Measurements from ENCODE around the gene ZCWPW2. TPM values are rescaled to one million over a fixed set of nuclear protein-coding genes. Genes with fewer than 3 reads are reported as not detected.

Gene ZCWPW2
- total RNA-seq, 1 donor from 2014 or later: not detected

GRCh38 chr3:28399206-28399605, 50.7 kb downstream of the ZCWPW2 start:
- Mint-ChIP-seq H3K9me3 (peaks cover 24% of the 10 kb centered on the region), H3K27me3 (ENCODE audit: insufficient read depth) (no peaks in the 10 kb centered on the region), H3K27ac (no peak overlapping the region), H3K4me3 (no peak overlapping the region), H3K4me1 (ENCODE audit: low read depth) (no peaks in the 10 kb centered on the region), H3K36me3 (ENCODE audit: low read depth) (no peaks in the 10 kb centered on the region)
- DNase-seq (ENCODE audit: low spot score): no peak
- intact Hi-C loops (cut with micrococcal nuclease): no loop called here

GRCh38 chr3:28406241-28406640, 57.7 kb downstream of the ZCWPW2 start:
- H3K36me3 Mint-ChIP-seq (ENCODE audit: low read depth): no peaks in the 10 kb centered on the region
- H3K4me3 Mint-ChIP-seq: no peak overlapping the region
- no peak overlapping the region for H3K27ac Mint-ChIP-seq
- H3K4me1 Mint-ChIP-seq (ENCODE audit: low read depth): no peaks in the 10 kb centered on the region
- DNase-seq (ENCODE audit: low spot score): no peak
- intact Hi-C loops (cut with micrococcal nuclease): no loop called here
- no peaks in the 10 kb centered on the region for H3K27me3 Mint-ChIP-seq (ENCODE audit: insufficient read depth)
- peaks cover 6% of the 10 kb centered on the region for H3K9me3 Mint-ChIP-seq

- H3K9me3 Mint-ChIP-seq: peaks cover 5% of the 10 kb centered on the region
- H3K27me3 Mint-ChIP-seq (ENCODE audit: insufficient read depth): no peaks in the 10 kb centered on the region
Measured at GRCh38 chr3:28449398-28449797, 100.9 kb downstream of the ZCWPW2 start.

GRCh38 chr3:28462866-28463265, 114.3 kb downstream of the ZCWPW2 start:
- Mint-ChIP-seq H3K9me3 (peaks cover 4% of the 10 kb centered on the region), H3K27me3 (ENCODE audit: insufficient read depth) (no peaks in the 10 kb centered on the region), H3K36me3 (ENCODE audit: low read depth) (no peaks in the 10 kb centered on the region), H3K27ac (no peak overlapping the region), H3K4me1 (ENCODE audit: low read depth) (no peaks in the 10 kb centered on the region), H3K4me3 (no peak overlapping the region)
- DNase-seq (ENCODE audit: low spot score): no peak
- intact Hi-C loops (cut with micrococcal nuclease): no loop called here

More at GRCh38 chr3:28449398-28449797, 100.9 kb downstream of the ZCWPW2 start:
- DNase-seq (ENCODE audit: low spot score): no peak
- H3K4me3 Mint-ChIP-seq: no peak overlapping the region
- intact Hi-C loops (cut with micrococcal nuclease): no loop called here
- H3K36me3 Mint-ChIP-seq (ENCODE audit: low read depth): no peaks in the 10 kb centered on the region
- no peak overlapping the region for H3K27ac Mint-ChIP-seq
- H3K4me1 Mint-ChIP-seq (ENCODE audit: low read depth): no peaks in the 10 kb centered on the region

- intact Hi-C loops (cut with micrococcal nuclease): no loop called here
- DNase-seq (ENCODE audit: low spot score): no peak
- H3K9me3 Mint-ChIP-seq: peaks cover 6% of the 10 kb centered on the region
- no peak overlapping the region for H3K27ac Mint-ChIP-seq
- H3K4me1 Mint-ChIP-seq (ENCODE audit: low read depth): no peaks in the 10 kb centered on the region
- H3K4me3 Mint-ChIP-seq: no peak overlapping the region
- no peaks in the 10 kb centered on the region for H3K36me3 Mint-ChIP-seq (ENCODE audit: low read depth)
- H3K27me3 Mint-ChIP-seq (ENCODE audit: insufficient read depth): no peaks in the 10 kb centered on the region
Measured at GRCh38 chr3:28467414-28467813, 118.9 kb downstream of the ZCWPW2 start.

GRCh38 chr3:28476194-28476593, 127.7 kb downstream of the ZCWPW2 start:
- DNase-seq (ENCODE audit: low spot score): no peak
- no peak overlapping the region for H3K4me3 Mint-ChIP-seq
- H3K9me3 Mint-ChIP-seq: peaks cover 3% of the 10 kb centered on the region
- no peaks in the 10 kb centered on the region for H3K4me1 Mint-ChIP-seq (ENCODE audit: low read depth)
- peaks cover 1% of the 10 kb centered on the region for H3K27me3 Mint-ChIP-seq (ENCODE audit: insufficient read depth)
- H3K36me3 Mint-ChIP-seq (ENCODE audit: low read depth): no peaks in the 10 kb centered on the region
- no peak overlapping the region for H3K27ac Mint-ChIP-seq
- intact Hi-C loops (cut with micrococcal nuclease): no loop called here

GRCh38 chr3:28476764-28477163, 128.2 kb downstream of the ZCWPW2 start:
- Mint-ChIP-seq H3K9me3 (peaks cover 3% of the 10 kb centered on the region), H3K4me3 (no peak overlapping the region), H3K36me3 (ENCODE audit: low read depth) (no peaks in the 10 kb centered on the region), H3K4me1 (ENCODE audit: low read depth) (no peaks in the 10 kb centered on the region), H3K27ac (no peak overlapping the region), H3K27me3 (ENCODE audit: insufficient read depth) (peaks cover 1% of the 10 kb centered on the region)
- no peak for DNase-seq (ENCODE audit: low spot score)
- intact Hi-C loops (cut with micrococcal nuclease): no loop called here

- Mint-ChIP-seq H3K27me3 (ENCODE audit: insufficient read depth) (peaks cover 2% of the 10 kb centered on the region), H3K4me1 (ENCODE audit: low read depth) (no peaks in the 10 kb centered on the region), H3K4me3 (no peak overlapping the region), H3K27ac (no peak overlapping the region), H3K9me3 (peaks cover 18% of the 10 kb centered on the region), H3K36me3 (ENCODE audit: low read depth) (no peaks in the 10 kb centered on the region)
- intact Hi-C loops (cut with micrococcal nuclease): no loop called here
- no peak for DNase-seq (ENCODE audit: low spot score)
Measured at GRCh38 chr3:28485164-28485563, 136.6 kb downstream of the ZCWPW2 start.

GRCh38 chr3:28495301-28495700, 146.8 kb downstream of the ZCWPW2 start:
- no peaks in the 10 kb centered on the region for H3K27me3 Mint-ChIP-seq (ENCODE audit: insufficient read depth)
- no peaks in the 10 kb centered on the region for H3K9me3 Mint-ChIP-seq
- no peaks in the 10 kb centered on the region for H3K36me3 Mint-ChIP-seq (ENCODE audit: low read depth)
- H3K4me1 Mint-ChIP-seq (ENCODE audit: low read depth): no peaks in the 10 kb centered on the region
- no peak overlapping the region for H3K4me3 Mint-ChIP-seq
- intact Hi-C loops (cut with micrococcal nuclease): no loop called here
- no peak overlapping the region for H3K27ac Mint-ChIP-seq
- no peak for DNase-seq (ENCODE audit: low spot score)

GRCh38 chr3:28502397-28502937, 153.9 kb downstream of the ZCWPW2 start:
- intact Hi-C loops (cut with micrococcal nuclease): no loop called here
- Mint-ChIP-seq H3K4me3 (no peak overlapping the region), H3K36me3 (ENCODE audit: low read depth) (no peaks in the 10 kb centered on the region), H3K27ac (no peak overlapping the region), H3K9me3 (no peaks in the 10 kb centered on the region), H3K27me3 (ENCODE audit: insufficient read depth) (no peaks in the 10 kb centered on the region), H3K4me1 (ENCODE audit: low read depth) (no peaks in the 10 kb centered on the region)
- DNase-seq (ENCODE audit: low spot score): no peak

- Mint-ChIP-seq H3K4me3 (no peak overlapping the region), H3K9me3 (no peaks in the 10 kb centered on the region), H3K27ac (no peak overlapping the region), H3K4me1 (ENCODE audit: low read depth) (no peaks in the 10 kb centered on the region), H3K36me3 (ENCODE audit: low read depth) (no peaks in the 10 kb centered on the region), H3K27me3 (ENCODE audit: insufficient read depth) (no peaks in the 10 kb centered on the region)
- DNase-seq (ENCODE audit: low spot score): no peak
- intact Hi-C loops (cut with micrococcal nuclease): no loop called here
Measured at GRCh38 chr3:28504976-28505375, 156.5 kb downstream of the ZCWPW2 start.

GRCh38 chr3:28521663-28522062, 173.1 kb downstream of the ZCWPW2 start:
- H3K27me3 Mint-ChIP-seq (ENCODE audit: insufficient read depth): no peaks in the 10 kb centered on the region
- intact Hi-C loops (cut with micrococcal nuclease): no loop called here
- no peak overlapping the region for H3K27ac Mint-ChIP-seq
- no peak overlapping the region for H3K4me3 Mint-ChIP-seq
- H3K4me1 Mint-ChIP-seq (ENCODE audit: low read depth): no peaks in the 10 kb centered on the region
- DNase-seq (ENCODE audit: low spot score): no peak
- H3K36me3 Mint-ChIP-seq (ENCODE audit: low read depth): no peaks in the 10 kb centered on the region
- H3K9me3 Mint-ChIP-seq: no peaks in the 10 kb centered on the region

- Mint-ChIP-seq H3K27me3 (ENCODE audit: insufficient read depth) (no peaks in the 10 kb centered on the region), H3K36me3 (ENCODE audit: low read depth) (no peaks in the 10 kb centered on the region), H3K9me3 (peaks cover 12% of the 10 kb centered on the region), H3K27ac (no peak overlapping the region), H3K4me1 (ENCODE audit: low read depth) (no peaks in the 10 kb centered on the region), H3K4me3 (no peak overlapping the region)
- intact Hi-C loops (cut with micrococcal nuclease): no loop called here
- no peak for DNase-seq (ENCODE audit: low spot score)
Measured at GRCh38 chr3:28542351-28542750, 193.8 kb downstream of the ZCWPW2 start.

GRCh38 chr3:28544236-28544635, 195.7 kb downstream of the ZCWPW2 start:
- no peaks in the 10 kb centered on the region for H3K4me1 Mint-ChIP-seq (ENCODE audit: low read depth)
- peaks cover 12% of the 10 kb centered on the region for H3K9me3 Mint-ChIP-seq
- no peak overlapping the region for H3K4me3 Mint-ChIP-seq
- H3K27ac Mint-ChIP-seq: no peak overlapping the region
- no peaks in the 10 kb centered on the region for H3K36me3 Mint-ChIP-seq (ENCODE audit: low read depth)
- no peaks in the 10 kb centered on the region for H3K27me3 Mint-ChIP-seq (ENCODE audit: insufficient read depth)
- DNase-seq (ENCODE audit: low spot score): no peak
- intact Hi-C loops (cut with micrococcal nuclease): no loop called here
